Effector memory CD4-positive, alpha-beta T cell (primary cell): ENCODE measurements around the gene EME2.
A peak's percentile ranks its signal among the peaks of the same experiment; 100 is the strongest.

Source experiments
- DNase-seq, 3 donors: peaks; one replicate each; pipeline ENCODE4 v3.0.0-alpha.2; 2020
- H3K27ac ChIP-seq: 2 replicates; pipeline ENCODE4 v1.7.0; 2013; ENCODE audit warnings: mild to moderate bottlenecking, low read length, moderate library complexity; ENCODE audit not compliant: insufficient read depth, poor library complexity, severe bottlenecking
- H3K27me3 ChIP-seq: replicated peaks from 2 replicates; pipeline ENCODE4 v1.7.0; 2013; ENCODE audit warnings: mild to moderate bottlenecking, low read length; ENCODE audit not compliant: insufficient read depth, control insufficient read depth, poor library complexity, severe bottlenecking
- H3K36me3 ChIP-seq: 2 replicates; pipeline ENCODE4 v1.7.0; 2013; ENCODE audit warnings: mild to moderate bottlenecking, low read length, moderate library complexity; ENCODE audit not compliant: control insufficient read depth, insufficient read depth
- H3K4me1 ChIP-seq: 2 replicates; pipeline ENCODE4 v1.7.0; 2013; ENCODE audit warnings: low read length, mild to moderate bottlenecking; ENCODE audit not compliant: control insufficient read depth, insufficient read depth, poor library complexity, severe bottlenecking
- H3K4me3 ChIP-seq: 2 replicates; pipeline ENCODE4 v1.7.0; 2013; ENCODE audit warnings: low read length, low read depth, mild to moderate bottlenecking; ENCODE audit not compliant: insufficient read depth, poor library complexity, severe bottlenecking
- H3K9me3 ChIP-seq: 2 replicates; pipeline ENCODE4 v1.7.0; 2013; ENCODE audit warnings: mild to moderate bottlenecking, low read length, moderate library complexity; ENCODE audit not compliant: control insufficient read depth

The EME2 gene

DNA sequence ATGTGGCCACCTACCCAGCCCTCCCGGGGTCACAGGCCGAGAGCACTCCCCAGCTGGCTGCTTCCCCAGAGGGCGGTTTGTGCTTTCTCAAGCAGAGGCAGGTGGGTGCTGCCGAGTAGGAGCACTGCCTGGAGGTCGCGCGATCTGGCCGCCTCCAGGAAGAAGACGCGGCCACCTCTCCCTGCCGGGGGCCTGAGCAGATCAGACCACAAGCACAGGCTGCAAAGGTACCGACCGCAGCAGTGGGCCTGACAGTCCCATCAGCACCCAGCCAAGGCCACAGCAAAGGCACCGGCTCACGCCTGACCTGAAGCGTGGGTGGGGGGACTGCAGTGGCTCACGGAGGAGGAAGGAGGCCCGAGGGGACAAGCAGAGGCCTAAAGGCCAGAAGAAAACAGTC lies 36.1 kb downstream of the EME2 start:
- Histone ChIP-seq H3K36me3 (peaks cover 42% of the 10 kb centered on the region), H3K27me3 (no peaks in the 10 kb centered on the region)

DNA sequence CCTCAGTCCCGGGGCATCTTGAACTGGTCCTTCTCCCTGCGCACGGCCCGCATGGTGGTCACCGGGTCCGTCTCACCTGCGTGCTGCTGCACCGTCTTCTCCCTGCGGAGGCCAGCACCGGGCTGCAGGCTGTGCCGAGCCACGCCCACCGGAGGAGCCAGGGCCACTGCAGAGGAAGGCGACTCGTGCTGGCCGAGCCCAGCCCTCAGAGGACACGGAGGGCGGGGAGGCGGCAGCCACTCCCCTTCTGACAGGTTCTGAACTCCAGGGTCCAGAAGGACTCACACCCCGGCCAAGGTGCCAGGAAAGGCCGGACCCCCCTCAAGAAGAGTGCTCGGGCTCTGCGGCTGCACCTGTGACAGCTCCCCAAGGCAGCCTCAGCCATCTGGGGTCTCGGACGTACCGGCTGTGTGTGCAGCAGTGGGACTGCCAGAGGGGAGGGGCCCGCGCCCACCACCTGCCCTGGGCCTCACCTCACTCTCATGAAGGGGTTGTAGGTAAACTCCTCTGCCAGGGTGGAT lies 36.7 kb downstream of the EME2 start:
- Histone ChIP-seq H3K4me3 (no peak overlapping the region), H3K36me3 (peaks cover 44% of the 10 kb centered on the region), H3K9me3 (no peaks in the 10 kb centered on the region), H3K27me3 (no peaks in the 10 kb centered on the region), H3K4me1 (no peaks in the 10 kb centered on the region), H3K27ac (no peak overlapping the region)
- no peak for DNase-seq

More for the DNA sequence above, 36.1 kb downstream of the EME2 start:
- no peaks in the 10 kb centered on the region for H3K4me1 ChIP-seq
- no peak overlapping the region for H3K27ac ChIP-seq
- H3K9me3 ChIP-seq: no peaks in the 10 kb centered on the region
- DNase-seq: no peak
- no peak overlapping the region for H3K4me3 ChIP-seq

DNA sequence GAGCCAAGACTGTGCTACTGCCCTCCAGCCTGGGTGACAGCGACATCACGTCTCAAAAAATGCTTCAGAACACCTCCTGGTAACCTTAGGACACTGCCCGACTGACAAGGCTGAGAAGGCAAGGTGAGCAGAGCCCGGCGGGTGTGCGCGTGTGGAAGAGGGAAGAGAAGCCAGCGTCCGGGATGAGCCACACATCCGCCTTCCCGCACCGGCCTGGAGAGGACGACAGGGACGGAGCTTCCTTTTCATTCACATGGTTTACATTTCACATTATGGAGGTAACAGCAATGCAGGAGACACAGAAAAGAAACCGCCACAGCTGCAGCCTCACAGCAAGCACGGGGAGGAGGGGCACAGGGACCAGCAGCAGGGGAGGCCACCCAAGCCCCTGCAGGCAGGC lies 37.5 kb downstream of the EME2 start:
- H3K4me1 ChIP-seq: no peaks in the 10 kb centered on the region
- DNase-seq: no peak
- no peaks in the 10 kb centered on the region for H3K9me3 ChIP-seq
- no peak overlapping the region for H3K27ac ChIP-seq
- no peak overlapping the region for H3K4me3 ChIP-seq
- H3K27me3 ChIP-seq: no peaks in the 10 kb centered on the region
- peaks cover 46% of the 10 kb centered on the region for H3K36me3 ChIP-seq

DNA sequence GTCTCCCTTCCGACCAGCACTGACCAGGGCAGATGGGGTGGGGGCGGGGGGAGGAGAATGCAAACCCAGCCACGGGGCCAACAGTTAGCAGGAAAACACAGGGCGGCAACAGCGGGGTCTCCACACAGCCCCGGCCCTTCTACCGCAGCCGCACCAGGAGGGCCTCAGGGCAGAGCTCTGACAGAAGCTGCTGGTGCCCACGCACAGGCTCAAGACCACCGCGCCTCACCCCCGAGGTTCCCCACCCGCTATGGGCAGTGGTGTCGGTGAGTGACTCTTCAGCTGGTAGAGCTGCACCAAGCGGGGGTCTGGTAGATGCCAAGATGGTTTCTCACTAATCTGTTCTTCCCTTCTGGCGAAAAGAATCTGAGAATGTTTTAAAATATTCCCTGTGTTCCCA lies 37.9 kb downstream of the EME2 start:
- H3K27me3 ChIP-seq: no peaks in the 10 kb centered on the region

DNA sequence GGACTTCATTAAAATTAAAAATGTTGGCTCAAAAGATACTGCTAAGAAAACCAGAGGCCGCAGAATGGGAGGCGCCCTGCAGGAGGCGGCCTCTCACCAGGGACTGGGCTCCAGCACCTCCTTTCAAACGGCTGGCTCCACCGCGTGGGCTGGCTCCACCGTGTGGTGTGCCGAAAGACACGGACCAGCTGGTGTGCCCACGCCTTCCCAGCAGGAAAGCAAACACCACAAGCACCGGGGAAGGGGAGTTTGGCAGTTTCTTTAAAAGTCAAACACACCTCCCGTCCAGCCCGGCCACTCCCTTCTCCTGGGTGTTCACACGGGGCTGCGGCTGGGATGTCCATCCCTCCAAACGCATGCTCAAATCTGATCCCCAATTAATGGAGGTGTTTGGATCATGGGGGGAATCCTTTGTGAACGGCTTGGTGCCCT lies 40.1 kb downstream of the EME2 start:
- Histone ChIP-seq H3K4me3 (no peak overlapping the region), H3K4me1 (no peaks in the 10 kb centered on the region), H3K36me3 (peaks cover 56% of the 10 kb centered on the region), H3K9me3 (no peaks in the 10 kb centered on the region), H3K27me3 (no peaks in the 10 kb centered on the region), H3K27ac (no peak overlapping the region)
- peak in 1 of 3 donors; percentile 15 for DNase-seq

More for the DNA sequence above, 37.9 kb downstream of the EME2 start:
- H3K4me3 ChIP-seq: no peak overlapping the region
- no peaks in the 10 kb centered on the region for H3K9me3 ChIP-seq
- no peaks in the 10 kb centered on the region for H3K4me1 ChIP-seq
- no peak overlapping the region for H3K27ac ChIP-seq
- DNase-seq: no peak
- H3K36me3 ChIP-seq: peaks cover 50% of the 10 kb centered on the region

DNA sequence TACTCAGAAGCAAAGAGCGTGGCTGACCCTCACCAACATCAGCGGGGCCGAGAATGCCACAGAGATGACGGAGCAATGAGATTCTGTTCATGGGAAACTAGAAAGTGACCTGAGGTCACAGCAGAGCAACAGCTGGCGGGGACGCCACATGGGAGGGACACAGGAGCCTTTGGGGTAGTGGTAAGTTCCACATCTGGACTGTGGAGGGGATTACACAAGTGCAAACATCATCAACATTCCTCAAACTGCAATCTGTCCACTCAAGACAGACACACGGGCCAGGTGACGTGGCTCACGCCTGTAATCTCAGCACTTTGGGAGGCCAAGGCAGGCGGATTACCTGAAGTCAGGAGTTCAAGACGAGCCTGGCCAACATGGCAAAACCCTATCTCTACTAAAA lies 42.9 kb downstream of the EME2 start:
- H3K4me1 ChIP-seq: no peaks in the 10 kb centered on the region

DNA sequence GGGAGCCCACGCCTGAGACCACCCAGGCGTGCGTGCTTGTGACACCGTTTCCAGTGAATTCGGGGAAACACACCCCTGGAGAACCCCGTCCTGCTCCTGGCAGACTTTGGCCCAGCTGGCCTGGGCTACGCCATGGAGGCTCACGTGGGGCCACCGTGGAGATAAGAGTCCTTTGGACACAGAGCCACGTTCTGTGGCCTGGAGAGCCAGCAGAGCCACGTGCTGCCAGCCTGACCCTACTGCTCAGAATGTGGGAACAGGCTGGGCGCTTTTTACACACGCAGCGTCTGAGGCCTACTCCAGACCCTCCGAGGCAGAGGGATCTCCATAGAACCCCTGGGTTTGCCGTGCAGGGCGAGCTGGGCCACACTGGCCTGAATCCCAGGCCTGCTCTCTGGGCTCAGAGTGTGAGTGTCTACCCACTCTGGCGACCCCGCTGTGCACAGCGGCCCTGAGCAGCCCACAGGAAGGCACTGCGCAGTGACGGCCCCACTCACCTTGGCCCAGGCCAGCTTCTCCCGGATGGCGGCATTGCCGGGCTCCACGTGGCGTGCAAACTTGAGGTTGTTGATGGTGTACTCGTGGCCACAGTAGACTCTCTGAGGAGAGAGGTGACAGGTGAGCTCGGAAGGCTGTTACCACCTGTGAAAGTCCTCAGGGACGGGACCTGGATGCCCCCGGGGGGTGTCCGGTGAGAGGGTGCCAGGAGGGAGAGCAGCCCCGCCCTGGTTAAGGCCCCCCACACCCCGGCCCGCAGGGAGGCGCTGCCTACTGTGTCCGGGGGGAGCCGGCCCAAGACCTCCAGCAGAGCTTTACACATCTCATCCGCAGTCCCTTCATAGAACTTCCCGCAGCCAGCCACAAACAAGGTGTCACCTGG lies 44.0 kb downstream of the EME2 start:
- Histone ChIP-seq H3K27me3 (no peaks in the 10 kb centered on the region), H3K36me3 (peaks cover 66% of the 10 kb centered on the region), H3K4me3 (no peak overlapping the region), H3K4me1 (no peaks in the 10 kb centered on the region), H3K27ac (no peak overlapping the region), H3K9me3 (no peaks in the 10 kb centered on the region)
- DNase-seq: no peak

More for the DNA sequence above, 42.9 kb downstream of the EME2 start:
- DNase-seq: no peak
- Histone ChIP-seq H3K9me3 (no peaks in the 10 kb centered on the region), H3K36me3 (peaks cover 60% of the 10 kb centered on the region), H3K27ac (no peak overlapping the region), H3K4me3 (no peak overlapping the region), H3K27me3 (no peaks in the 10 kb centered on the region)

DNA sequence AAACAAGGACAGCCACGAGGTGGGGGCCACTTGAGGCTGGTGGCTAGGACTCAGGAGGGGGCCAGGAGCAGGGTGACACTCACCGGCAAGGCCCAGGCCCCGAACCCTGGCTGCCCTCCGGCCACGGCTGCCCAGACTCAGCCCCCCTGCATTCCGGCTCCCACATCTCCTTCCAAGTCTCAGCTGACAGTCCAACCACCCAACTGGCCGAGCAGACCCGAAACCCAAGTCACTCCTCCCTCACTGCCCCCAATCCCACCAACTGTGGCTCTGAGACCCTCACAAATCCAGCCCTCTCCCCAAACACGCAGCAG lies 44.6 kb downstream of the EME2 start:
- no peak overlapping the region for H3K4me3 ChIP-seq
- peaks cover 3% of the 10 kb centered on the region for H3K4me1 ChIP-seq
- no peak overlapping the region for H3K27ac ChIP-seq
- no peak for DNase-seq
- no peaks in the 10 kb centered on the region for H3K27me3 ChIP-seq
- H3K9me3 ChIP-seq: no peaks in the 10 kb centered on the region
- peaks cover 70% of the 10 kb centered on the region for H3K36me3 ChIP-seq

DNA sequence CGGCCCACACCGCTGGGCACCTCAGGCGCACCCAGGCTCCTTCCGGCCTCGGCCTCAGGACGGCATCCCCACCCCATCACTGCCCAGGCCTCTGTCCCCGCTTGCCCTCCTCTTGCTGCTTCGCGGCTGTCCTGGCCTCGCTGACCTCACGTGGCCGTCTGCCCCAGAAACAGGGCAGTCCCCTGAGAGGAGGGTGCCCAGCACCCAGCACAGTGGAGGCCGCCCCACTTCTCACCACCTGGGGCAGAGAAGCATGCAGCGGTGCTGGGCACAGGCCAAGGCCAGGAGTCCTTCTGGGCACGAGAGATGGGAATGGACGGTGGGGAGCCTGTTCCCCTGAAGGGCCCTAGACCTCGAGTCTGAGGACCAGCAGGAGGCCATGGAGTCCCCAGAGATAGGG lies 45.1 kb downstream of the EME2 start:
- H3K4me3 ChIP-seq: no peak overlapping the region
- peaks cover 75% of the 10 kb centered on the region for H3K36me3 ChIP-seq
- no peak for DNase-seq
- peaks cover 3% of the 10 kb centered on the region for H3K4me1 ChIP-seq
- no peak overlapping the region for H3K27ac ChIP-seq
- no peaks in the 10 kb centered on the region for H3K27me3 ChIP-seq
- H3K9me3 ChIP-seq: no peaks in the 10 kb centered on the region

DNA sequence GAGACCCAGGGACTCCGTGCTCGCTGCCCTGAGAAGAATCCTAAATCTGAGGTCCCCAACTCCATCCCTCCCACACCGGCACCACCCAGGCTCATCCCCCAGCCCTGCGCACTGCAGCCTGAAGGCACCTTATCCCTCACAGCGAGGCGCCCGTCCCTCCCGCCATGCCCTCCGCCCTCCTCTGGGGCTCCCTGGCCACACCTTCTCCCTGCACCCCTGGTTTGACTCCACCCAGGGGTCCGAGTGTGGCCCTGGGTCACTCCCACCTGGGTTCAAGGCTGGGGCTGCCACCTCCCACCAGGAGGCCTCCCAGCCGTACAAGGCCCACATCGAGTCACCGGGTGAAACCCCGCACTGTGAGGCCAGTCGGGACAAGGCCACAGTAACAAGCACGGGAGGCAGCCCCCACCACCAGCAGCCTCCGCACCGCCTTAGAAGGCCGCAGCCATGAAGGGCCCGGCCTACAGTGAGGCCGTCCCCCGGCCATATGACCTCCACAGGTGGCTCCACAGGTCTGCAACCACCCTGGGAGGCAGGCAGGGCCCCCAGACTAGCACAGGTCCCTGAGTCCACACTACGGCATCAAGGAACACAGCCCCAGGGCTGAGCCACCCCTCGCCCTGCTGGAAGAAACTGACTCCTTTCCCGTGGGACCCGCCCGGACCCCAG lies 45.7 kb downstream of the EME2 start:
- peaks cover 3% of the 10 kb centered on the region for H3K4me1 ChIP-seq
- no peaks in the 10 kb centered on the region for H3K9me3 ChIP-seq
- H3K36me3 ChIP-seq: peaks cover 78% of the 10 kb centered on the region
- DNase-seq: no peak
- H3K27me3 ChIP-seq: no peaks in the 10 kb centered on the region
- no peak overlapping the region for H3K27ac ChIP-seq
- no peak overlapping the region for H3K4me3 ChIP-seq
